Amygdala (tissue), 56 donors: ENCODE data around the gene FAM168A.

ENCODE experiments used
- DNase-seq, 56 donors: peaks; one replicate each; lab custom pipeline; 2025; lab: John Stamatoyannopoulos, UW

The FAM168A gene

DNA sequence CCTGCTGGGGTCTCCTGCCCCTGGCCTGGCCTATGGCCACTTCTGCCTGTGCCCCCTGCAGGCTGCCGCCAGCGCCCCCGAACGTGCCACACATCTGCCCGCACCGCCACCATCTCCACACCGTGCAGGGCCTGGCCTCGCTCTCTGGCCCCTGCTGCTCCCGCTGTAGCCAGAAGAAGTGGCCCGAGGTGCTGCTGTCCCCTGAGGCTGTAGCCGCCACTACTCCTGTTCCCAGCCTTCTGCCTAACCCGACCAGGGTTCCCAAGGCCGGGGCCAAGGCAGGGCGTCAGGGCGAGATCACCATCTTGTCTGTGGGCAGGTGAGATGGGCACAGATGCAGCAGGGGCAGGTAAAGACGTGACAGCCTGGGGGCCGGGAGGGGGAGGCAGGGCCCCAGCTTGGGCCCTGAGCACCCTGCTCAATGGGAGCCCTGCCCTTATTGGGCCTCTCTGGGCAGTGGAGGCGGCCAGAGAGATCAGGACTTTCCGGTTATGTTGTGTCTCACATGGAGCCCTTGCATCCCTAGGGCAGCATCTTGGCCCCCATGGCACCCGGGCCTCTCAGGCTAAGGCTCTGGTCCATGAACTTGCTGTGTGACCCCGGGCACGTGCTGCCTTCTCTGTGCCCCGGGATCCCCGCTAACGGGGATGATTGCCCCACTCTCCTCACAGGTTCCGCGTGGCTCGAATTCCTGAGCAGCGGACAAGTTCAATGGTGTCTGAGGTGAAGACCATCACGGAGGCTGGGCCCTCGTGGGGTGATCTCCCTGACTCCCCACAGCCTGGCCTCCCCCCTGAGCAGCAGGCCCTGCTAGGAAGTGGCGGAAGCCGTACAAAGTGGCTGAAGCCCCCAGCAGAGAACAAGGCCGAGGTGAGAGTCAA, 203.3 kb downstream of the FAM168A start:
- no peak for DNase-seq

DNA sequence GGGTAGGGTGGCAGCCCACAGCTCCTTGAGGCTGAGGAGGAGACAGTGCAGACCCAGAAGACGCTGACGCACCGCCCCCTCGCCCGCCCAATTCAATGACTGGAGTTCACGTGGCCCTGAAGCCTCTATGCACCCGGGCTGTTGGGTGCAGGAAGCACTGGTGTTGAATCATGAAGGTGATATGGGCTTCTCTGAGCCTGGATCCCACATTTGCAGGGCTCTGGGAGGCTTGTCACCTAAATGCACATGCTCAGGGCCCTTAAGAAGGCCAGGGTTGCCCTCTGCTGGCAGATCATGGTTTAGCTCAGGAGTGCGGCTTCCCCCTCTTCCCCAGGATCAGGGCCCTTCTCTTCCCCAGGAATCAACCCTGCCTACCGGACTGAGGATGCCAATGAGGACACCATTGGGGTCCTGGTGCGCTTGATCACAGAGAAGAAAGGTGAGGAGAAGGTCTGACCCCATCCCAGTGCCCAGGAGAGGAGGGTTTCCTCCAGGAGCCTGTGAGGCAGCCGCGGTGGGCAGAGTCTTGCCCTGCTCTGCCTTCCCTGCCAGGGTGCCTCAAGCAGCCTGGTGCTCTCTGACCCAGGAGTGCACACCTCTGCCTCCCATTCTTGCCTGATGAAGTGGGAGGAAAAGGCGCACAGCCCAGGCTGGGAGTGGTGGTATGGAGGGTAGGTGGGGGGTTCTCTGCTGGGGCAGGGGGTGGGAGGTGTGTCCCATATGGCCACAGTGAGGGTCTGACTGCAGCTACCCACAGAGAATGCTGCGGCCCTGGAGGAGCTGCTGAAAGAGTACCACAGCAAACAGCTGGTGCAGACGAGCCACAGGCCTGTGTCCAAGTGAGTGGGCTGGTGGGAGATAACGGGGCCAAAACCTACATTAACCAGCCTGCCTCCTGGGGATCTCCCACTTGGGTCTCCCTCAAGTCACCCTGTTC, 204.2 kb downstream of the FAM168A start:
- peak in 42 of 56 donors; percentile 14 to 83 (median 44) for DNase-seq

DNA sequence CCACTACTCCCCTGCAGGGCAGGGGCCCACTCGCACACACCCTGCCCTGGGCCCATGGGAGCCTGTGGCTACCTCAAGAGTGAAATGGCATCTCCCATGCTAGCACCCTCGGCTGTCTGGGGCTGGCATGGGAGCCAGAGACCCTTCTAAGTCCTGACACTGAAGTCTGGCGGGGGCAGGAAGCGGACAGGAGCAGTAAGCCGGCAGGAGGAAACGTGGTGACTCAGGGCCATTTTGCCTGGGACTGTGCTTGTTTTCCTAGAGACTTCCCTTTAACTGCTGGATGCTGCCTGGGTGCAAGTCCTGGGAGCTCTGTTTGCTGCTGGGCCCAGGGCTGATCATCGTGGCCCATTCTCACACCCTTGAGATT, 204.9 kb downstream of the FAM168A start:
- DNase-seq, result no peak

DNA sequence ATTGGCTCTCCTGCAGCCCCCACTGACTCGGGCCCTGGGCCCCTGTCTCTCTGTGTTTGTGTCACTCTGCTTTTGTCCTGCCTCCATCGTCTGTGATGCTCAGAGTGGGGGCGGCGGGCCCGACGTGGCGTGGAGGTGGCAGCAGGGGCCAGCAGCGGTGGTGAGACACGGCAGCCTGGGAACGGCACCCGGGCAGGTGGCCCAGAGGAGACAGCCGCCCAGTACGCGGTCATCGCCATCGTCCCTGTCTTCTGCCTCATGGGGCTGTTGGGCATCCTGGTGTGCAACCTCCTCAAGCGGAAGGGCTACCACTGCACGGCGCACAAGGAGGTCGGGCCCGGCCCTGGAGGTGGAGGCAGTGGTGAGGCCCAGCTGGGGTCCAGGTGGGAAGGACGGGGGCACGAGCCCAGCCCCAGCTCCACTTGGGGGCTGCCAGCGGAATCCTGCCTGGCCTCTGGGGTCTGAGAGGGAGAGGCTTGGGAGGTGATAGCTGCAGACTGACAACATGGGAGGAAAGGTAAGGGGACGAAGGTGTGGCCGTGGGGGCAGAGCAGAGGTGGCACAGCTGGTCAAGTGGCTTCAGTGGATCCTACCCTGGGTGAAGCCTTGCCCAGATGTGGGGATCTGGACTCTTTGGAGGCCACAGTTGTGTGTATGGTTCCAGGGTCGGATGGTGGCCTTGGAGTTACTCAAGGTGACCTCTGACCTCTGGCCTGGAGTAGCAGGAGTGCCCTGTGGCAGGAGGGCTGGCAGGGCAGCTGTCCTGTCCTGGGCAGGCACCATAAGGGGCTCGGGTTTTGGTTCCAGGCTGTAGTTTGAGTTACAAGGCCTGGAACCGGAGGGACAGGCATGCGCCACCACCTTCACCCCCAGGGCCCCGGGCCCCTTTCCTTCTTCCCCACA, 205.6 kb downstream of the FAM168A start:
- no peak for DNase-seq

DNA sequence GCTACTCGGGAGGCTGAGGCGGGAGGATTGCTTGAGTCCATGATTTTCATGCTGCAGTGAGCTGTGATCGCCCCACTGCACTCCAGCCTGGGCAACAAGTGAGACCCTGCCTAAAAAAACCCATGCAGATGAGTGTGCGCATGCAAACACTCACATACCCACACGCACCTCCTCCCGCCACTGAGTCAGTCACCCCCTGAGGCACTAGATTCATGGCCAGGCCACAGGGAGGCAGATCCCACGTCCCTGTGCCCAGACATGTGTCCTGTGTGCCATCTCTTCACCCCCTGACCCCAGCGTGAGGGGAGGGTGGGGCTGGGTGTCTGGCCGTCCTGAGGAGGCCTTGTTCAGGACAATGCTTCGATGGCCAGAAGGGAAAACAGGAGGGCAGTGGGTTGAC, 206.2 kb downstream of the FAM168A start:
- DNase-seq, result no peak

DNA sequence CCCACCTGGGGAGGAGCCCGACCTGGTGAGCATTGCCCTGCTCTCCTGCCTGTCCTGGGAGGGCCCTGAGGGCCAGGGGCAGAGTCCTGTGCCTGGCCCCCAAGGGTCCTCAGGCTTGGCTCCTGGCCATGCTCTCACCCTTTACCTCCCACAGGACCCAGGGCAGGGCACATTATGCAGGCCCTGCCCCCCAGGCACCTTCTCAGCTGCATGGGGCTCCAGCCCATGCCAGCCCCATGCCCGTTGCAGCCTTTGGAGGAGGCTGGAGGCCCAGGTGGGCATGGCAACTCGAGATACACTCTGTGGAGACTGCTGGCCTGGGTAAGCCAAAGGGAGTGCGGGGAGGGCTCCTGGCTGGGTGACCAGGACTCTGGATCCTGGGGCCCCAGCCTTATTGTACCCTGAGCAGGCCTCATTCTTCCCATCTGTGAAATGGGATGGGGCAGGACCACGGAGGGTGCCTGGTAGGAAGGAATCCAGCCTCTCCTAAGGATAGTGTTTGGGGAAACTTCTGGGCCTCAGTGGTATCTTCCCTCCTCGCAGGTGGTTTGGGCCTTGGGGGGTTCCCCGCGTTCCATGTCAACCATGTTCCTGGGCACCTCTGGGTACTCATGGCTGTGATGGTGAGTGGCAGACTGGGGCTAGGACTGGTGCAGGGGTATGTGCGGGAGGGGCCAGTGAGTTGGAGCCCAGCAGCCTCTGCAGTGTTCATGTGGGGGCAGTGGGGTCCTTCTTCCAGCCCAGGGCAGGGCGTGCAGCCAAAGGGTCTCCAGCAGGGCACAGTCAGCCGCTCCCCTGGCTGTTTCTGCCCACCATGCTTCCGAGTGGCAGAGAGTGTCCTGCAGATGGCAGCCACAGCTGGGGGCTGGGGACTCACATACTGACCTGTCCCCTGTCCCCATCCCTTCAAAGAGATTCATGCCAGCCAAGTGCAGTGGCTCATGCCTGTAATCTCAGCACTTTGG, 207.0 kb downstream of the FAM168A start:
- DNase-seq, result no peak

DNA sequence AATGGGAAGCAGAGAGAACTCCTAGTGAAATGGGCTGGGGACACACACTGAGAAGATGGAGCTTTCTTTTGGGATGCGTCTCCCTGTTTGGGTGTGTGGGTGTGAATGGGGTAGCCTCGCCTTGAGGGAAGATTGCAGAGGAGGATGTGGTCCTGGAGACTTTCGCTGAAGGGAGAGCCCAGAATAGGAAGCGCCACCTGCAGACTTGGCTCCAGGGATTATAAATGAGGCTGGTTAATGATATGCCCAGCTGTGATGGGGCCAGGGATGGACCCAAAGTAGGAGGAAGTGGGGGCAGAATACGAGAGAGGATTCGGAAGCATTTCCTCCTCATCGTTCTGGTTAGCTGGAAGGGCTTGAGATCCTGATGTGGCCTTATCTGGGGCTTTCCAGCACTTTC, 208.0 kb downstream of the FAM168A start:
- no peak for DNase-seq

DNA sequence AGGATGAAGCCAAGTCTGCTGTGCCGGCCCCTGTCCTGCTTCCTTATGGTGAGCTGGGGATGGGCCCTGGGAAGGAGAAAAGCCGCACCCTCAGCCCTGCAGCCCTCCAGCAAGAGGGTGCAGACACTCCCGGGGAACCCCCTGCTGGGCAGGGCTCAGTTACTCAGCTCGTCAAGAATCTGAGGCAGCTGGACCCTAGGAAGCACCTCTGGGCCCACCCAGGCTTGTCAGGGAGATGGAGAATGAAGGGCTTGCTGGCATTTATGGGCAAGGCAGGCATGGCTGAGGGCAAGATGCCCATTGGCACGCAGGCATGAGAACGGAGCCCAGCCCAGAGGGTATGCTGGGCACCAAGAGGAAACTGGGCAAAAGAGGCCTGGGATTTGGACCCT, 208.8 kb downstream of the FAM168A start:
- no peak for DNase-seq

DNA sequence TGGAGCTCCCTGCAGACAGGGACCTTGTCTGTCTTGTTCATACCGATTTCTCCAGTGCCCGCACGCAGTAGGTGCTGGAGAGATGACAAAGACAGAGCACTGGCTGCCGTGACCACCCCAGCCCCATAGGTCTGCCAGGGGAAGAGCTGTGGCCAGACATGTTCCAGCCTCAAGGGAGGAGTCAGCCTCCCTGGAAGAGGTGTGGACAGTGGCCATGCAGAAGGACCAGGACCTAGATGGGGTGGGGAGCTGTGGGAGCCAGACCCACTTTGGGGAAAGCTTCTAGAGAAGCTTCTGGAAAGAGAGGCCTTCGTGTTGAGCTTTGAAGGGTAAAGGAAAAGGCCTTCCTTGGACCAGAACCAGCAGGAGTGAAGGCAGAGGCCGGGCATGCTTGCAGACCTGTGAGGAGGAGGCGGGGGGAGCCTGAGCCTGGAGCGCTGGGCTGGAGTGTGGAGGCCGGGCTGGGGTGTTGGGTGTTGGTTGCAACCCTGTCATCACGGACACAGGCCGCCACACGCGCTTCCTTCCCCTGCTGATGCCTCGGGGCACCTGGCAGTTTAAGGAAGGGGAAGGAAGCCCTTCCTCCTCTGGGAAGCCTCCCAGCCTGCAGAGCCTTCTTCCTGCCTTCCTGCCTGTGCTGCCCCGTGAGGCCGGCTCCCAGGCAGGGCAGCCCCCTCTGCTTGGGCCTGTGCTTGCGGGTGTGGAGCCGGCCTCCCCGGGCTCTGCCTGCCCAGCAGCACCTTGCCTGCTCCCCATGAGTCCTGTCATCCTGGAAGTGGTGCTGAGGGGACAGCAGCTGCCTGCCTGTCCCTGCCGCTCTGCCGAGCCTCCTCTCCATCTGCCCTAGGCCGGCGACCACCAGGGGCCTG, 209.4 kb downstream of the FAM168A start:
- peak in 1 of 56 donors; percentile 23 for DNase-seq

DNA sequence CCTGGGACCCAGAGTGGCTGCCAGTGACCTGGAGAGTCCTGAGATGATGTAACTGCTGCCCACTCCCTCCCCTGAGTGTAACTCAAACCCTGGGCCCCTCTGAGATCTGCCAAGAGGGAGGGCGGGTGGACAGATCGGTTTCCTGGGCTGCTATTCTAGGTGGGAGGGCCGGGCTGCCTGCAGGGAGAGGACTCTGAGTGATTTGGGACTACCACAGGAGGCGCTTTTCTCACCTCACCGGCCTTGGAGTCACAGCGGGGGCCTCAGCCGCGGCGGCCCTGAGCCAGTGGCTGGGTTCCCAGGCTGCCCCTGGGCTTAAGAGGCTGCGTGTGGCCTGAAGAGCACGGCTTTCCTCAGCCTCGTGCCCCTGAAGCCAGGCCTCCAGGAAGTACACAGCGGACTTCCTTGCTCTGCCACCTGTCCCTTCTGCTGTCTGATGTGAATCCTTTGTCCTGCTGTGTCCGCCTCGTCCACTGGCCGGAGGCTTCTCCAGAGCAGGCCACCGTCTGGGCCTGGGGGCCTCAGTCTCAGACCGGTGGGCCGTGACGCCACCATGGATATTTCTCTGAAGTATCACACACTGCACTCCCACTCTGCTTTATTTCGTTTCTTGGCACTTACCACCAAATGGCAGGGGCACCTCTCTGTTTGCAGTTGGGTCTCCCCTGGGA, 210.2 kb downstream of the FAM168A start:
- no peak for DNase-seq

DNA sequence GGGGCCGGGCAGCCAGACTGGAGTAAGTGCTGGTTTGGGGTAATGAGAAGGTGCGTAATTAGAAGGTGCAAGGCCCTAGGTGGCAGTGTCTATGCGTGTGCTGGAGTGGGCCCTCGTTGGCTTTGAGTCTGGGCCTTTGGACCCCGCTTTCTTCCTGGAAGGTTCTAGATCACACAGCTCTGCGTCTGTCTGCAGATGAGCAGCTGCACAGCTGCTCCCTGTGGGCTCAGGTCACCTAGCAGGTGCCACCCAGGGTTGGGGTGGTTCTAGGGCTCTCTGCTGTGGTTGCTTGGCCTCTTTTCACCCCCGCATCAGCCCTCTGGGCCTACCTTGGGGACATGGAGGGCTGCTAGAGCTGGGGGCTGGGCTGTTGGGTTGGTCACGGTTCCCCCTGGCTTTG, 211.4 kb downstream of the FAM168A start:
- no peak for DNase-seq

DNA sequence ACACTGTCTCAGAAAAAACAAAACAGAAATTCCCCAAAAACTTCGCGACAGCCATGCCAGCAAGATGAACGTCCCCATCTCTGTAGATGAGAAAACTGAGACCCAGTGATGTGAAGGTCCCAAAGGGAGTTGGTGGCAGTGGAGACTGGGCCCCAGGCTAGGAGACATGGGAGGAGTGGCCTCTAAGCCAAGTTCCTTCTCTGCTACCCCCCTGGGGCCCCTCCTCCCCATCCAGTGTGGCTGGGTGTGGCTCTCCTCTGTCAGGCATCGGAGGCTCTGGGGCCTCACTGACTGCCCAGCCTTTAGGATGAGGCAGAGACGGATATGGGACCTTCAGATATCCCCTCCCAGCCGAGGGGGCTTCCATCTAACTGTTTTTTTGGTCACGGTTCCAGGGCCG, 211.9 kb downstream of the FAM168A start:
- DNase-seq, result no peak

DNA sequence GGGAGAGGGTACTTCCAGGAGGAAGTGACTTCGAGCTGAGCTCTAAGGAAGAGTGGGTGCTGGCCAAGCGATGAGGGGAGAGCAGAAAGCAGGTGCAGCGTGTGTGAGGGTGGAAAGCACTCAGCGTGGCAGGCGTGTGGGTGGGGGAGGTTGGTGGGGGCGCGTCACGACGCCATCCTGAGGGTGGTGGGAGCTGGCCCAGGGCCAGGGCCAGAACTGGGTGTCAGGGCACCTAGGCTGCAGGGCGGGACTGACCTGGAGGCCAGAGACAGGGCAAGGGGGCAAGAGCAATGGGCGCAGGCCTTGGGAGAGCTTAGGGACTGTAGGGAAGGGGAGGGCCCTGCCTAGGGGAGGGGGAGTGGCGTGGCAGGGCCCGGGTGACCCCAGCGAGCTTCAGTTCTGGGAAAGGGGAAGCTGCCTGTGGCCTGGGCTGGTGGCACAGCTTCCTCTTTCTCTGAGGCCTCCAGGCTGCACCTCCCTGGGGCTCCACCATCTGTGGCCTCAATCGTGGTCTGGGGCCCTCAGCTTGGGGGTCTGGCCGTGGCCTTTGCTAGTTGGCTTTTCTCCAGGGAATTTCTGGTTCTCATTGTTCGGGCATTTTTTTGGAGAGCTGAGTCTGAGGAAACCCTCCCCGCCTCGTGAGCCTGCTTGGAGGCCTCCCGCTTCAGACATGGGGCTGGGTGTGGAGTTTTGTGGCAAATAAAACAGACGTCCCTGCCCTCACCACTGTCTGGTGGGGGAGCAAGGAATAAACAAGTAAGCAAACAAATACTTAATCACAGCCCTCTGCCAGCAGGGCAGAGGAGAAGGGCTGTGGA, 212.8 kb downstream of the FAM168A start:
- DNase-seq, result peak in 30 of 56 donors; percentile 16 to 62 (median 34)

DNA sequence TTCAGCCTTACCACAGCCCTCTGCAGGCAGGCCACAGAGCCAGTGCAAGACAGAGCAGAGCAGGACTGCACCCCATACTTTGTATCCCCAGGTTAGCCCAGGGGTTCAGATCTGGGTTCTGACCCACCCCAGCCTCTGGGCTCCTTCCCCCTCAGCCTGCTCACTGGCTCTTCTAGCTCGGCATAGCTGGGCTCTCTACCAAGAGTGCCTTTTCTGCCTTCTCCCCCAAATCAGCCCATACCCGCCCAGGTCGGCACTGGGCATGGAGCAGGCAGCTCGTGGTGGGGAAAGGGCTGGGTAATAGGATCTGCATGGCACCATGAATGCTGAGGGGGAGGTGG, 213.4 kb downstream of the FAM168A start:
- DNase-seq, result no peak

DNA sequence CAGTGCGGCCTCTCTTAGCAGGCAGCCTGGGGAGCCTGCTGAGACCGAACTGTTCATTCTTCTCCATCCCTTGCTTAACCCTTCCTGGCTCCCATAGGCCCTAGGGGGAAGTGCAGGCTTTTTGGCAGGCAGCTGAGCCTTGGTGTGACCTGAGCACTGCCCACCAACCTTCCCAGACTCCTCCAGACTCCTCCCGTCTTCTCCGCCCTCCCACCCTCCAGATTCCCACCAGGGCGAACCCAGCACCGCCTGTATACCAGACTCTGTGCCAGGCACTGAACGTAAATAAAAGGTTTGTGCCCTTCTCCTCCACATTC, 213.8 kb downstream of the FAM168A start:
- no peak for DNase-seq

DNA sequence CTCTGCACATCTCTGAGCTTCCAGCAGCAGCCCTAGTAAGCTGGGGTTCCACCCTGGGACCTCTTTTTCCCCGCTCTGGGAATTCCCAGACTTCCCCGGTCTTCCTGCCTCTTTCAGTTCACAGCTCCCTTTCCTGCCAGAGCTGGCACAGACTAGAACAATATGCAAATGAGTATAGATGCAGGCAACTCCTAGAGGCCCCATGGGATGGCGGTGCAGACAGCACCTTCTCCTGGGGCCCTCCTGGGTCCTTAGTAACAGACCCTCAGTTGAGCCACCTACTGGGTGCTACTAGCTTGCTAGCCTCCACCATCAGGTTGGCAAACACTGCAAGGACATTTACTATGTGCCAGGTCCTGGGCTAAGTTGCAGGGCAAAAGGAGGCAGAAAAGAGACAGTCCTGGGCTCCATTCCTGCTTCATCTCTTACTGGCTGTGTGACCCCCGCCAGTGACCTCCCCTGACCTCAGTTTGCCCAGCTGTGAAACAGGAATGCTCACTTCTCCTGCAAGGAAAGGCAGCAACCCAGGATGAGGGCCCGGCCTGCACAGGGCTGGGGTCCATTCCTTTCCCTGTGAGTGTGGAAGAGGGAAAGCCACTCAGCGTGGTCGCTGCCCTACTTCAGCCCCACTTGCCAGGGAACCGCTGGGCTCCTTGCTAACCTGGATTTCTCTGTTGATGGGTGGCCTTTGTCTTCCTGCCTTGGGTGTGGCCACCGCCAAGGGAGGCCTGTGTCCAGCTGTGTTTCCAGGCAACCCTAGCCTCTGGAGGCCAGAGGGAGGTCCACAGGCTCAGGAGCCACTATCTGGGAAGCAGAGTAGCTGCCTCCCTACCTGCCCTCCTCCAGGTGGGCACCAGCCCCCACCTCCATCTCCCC, 214.4 kb downstream of the FAM168A start:
- peak in 24 of 56 donors; percentile 9 to 78 (median 42) for DNase-seq
